HL-60 (cell line): Measurements from ENCODE around the gene CHCHD3.

Experiments used
- DNase-seq, 2 experiments: peaks; one replicate each; pipeline ENCODE4 v3.0.0-alpha.2; 2010 to 2020; ENCODE audit warnings: low read depth in 1 of 2, low spot score in 1 of 2
- H3K27ac ChIP-seq: fragments of 250-450 bp; sonication (Bioruptor Pico); replicated peaks from 2 replicates; pipeline ENCODE4 v1.5.1; 2020; ENCODE audit warnings: mild to moderate bottlenecking, moderate library complexity
- H3K27me3 ChIP-seq: fragments of 250-450 bp; sonication (Bioruptor Pico); 2 replicates; pipeline ENCODE4 v1.5.1; 2021; ENCODE audit warnings: mild to moderate bottlenecking, moderate library complexity; ENCODE audit not compliant: insufficient read depth, poor library complexity, severe bottlenecking
- H3K4me3 ChIP-seq: replicated peaks from 2 replicates; pipeline ENCODE4 v1.5.1; 2011; ENCODE audit warnings: mild to moderate bottlenecking, control low read depth, low read length; ENCODE audit not compliant: insufficient read depth
- GABPA ChIP-seq: IDR thresholded peaks from 2 replicates; pipeline ENCODE4 v1.6.1; 2012; ENCODE audit warnings: low read depth
- POLR2AphosphoS5 ChIP-seq: IDR thresholded peaks from 2 replicates; pipeline ENCODE4 v1.6.1; 2012; ENCODE audit warnings: low read depth
- SPI1 ChIP-seq: IDR thresholded peaks from 2 replicates; pipeline ENCODE4 v1.6.1; 2012; ENCODE audit warnings: low read depth, mild to moderate bottlenecking, borderline replicate concordance
- TF ChIP-seq, protein P1 (sequence below): IDR thresholded peaks from 2 replicates; pipeline ENCODE4 v1.6.1; 2012; ENCODE audit warnings: low read depth; ENCODE audit not compliant: insufficient replicate concordance
- TF ChIP-seq, protein P2 (sequence below): IDR thresholded peaks from one replicate; pipeline ENCODE4 v1.5.1; 2011; ENCODE audit warnings: low read length, control low read depth, inconsistent platforms; ENCODE audit not compliant: insufficient read depth

The CHCHD3 gene

DNA sequence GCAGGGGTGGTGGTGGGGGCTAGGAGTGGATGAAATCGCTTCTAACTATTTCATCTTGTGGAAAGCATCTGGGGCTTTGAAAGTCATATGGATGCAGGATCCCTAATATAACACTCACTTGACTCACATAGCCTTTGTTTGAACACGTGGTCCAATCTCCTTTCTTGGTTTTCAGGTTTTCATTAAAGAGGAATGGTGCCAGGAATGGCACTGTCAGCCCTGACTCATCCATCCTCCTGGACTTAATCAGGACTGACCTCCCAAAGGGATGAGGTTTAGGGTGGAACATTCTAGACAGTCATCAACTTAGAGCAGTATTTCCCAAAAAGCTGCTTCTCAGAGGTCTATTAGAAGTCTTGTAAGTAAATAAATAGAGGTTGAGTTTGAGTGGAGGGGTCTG is 343.6 kb downstream of the CHCHD3 start:
- DNase-seq: no peak
- no peak overlapping the region for H3K27ac ChIP-seq
- H3K27me3 ChIP-seq: no peaks in the 10 kb centered on the region
- no peak overlapping the region for H3K4me3 ChIP-seq
- TF ChIP-seq SPI1 (no peak), POLR2AphosphoS5 (no peak), GABPA (no peak)
- TF ChIP-seq, protein P1, sequence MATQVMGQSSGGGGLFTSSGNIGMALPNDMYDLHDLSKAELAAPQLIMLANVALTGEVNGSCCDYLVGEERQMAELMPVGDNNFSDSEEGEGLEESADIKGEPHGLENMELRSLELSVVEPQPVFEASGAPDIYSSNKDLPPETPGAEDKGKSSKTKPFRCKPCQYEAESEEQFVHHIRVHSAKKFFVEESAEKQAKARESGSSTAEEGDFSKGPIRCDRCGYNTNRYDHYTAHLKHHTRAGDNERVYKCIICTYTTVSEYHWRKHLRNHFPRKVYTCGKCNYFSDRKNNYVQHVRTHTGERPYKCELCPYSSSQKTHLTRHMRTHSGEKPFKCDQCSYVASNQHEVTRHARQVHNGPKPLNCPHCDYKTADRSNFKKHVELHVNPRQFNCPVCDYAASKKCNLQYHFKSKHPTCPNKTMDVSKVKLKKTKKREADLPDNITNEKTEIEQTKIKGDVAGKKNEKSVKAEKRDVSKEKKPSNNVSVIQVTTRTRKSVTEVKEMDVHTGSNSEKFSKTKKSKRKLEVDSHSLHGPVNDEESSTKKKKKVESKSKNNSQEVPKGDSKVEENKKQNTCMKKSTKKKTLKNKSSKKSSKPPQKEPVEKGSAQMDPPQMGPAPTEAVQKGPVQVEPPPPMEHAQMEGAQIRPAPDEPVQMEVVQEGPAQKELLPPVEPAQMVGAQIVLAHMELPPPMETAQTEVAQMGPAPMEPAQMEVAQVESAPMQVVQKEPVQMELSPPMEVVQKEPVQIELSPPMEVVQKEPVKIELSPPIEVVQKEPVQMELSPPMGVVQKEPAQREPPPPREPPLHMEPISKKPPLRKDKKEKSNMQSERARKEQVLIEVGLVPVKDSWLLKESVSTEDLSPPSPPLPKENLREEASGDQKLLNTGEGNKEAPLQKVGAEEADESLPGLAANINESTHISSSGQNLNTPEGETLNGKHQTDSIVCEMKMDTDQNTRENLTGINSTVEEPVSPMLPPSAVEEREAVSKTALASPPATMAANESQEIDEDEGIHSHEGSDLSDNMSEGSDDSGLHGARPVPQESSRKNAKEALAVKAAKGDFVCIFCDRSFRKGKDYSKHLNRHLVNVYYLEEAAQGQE: no peak
- TF ChIP-seq, protein P2, sequence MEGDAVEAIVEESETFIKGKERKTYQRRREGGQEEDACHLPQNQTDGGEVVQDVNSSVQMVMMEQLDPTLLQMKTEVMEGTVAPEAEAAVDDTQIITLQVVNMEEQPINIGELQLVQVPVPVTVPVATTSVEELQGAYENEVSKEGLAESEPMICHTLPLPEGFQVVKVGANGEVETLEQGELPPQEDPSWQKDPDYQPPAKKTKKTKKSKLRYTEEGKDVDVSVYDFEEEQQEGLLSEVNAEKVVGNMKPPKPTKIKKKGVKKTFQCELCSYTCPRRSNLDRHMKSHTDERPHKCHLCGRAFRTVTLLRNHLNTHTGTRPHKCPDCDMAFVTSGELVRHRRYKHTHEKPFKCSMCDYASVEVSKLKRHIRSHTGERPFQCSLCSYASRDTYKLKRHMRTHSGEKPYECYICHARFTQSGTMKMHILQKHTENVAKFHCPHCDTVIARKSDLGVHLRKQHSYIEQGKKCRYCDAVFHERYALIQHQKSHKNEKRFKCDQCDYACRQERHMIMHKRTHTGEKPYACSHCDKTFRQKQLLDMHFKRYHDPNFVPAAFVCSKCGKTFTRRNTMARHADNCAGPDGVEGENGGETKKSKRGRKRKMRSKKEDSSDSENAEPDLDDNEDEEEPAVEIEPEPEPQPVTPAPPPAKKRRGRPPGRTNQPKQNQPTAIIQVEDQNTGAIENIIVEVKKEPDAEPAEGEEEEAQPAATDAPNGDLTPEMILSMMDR: no peak

DNA sequence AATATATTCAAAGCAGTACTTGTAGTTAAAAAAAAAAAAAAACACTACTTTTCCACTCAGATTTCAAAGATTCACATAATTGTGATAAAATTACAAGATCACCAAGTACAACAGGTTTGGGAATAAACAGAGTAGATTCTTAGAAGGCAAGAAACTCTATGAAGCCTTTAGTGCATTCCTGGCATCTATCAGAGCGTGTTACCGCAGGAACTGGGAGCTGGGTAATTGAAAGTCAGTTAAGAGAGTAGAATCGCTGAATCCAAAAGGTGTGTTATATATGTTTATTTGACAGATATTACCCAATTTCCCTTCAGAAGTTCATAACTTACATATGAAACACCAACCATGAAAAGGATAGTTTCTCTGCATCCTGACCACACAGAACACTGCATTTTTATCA is 346.4 kb downstream of the CHCHD3 start:
- no peaks in the 10 kb centered on the region for H3K27me3 ChIP-seq
- H3K27ac ChIP-seq: no peak overlapping the region
- H3K4me3 ChIP-seq: no peak overlapping the region
- TF ChIP-seq GABPA (no peak), POLR2AphosphoS5 (no peak), SPI1 (no peak)
- TF ChIP-seq, protein P2: no peak
- TF ChIP-seq, protein P1: no peak
- no peak for DNase-seq
